HepG2 (cell line): Measurements from ENCODE around the gene NAALAD2. TPM values are rescaled to one million over a fixed set of nuclear protein-coding genes. Genes with fewer than 3 reads are reported as not detected.
A peak's percentile ranks its signal among the peaks of the same experiment; 100 is the strongest.

ENCODE experiments used
- ARNT ChIP-seq: fragments of 450-650 bp; IDR thresholded peaks from 2 replicates; pipeline ENCODE4 v1.6.1; 2017
- ARNT2 ChIP-seq: sonication (generic); formaldehyde crosslinking; IDR thresholded peaks from 2 replicates; pipeline ENCODE4 v1.8.0; 2022; ENCODE audit warnings: mild to moderate bottlenecking, low read depth, missing genetic modification reagents, moderate library complexity
- CBX2 ChIP-seq, 2 experiments: fragments of 200-600 bp in 1 of 2; sonication (generic); formaldehyde crosslinking in 1 of 2; IDR thresholded peaks; 2 replicates each; pipeline versions ENCODE4 v1.7.0 to v1.8.1; 2018 to 2022; ENCODE audit warnings: low read depth in 2 of 2, low read length in 1 of 2, mild to moderate bottlenecking in 1 of 2, missing genetic modification reagents in 1 of 2
- FIP1L1 ChIP-seq: fragments of 200-400 bp; formaldehyde crosslinking; IDR thresholded peaks from 2 replicates; pipeline ENCODE4 v1.6.1; 2018; ENCODE audit warnings: low read depth, mild to moderate bottlenecking, low read length, moderate library complexity, borderline replicate concordance; ENCODE audit not compliant: insufficient read depth
- GATAD2A ChIP-seq: IDR thresholded peaks from 2 replicates; pipeline ENCODE4 v1.6.1; 2016
- GFI1 ChIP-seq: sonication (generic); formaldehyde crosslinking; IDR thresholded peaks from 2 replicates; pipeline ENCODE4 v1.5.0; 2020; ENCODE audit warnings: missing genetic modification reagents, mild to moderate bottlenecking, borderline replicate concordance
- GTF3A ChIP-seq: sonication (generic); formaldehyde crosslinking; conservative IDR thresholded peaks from 2 replicates; pipeline ENCODE4 v1.4.0; 2020; ENCODE audit warnings: mild to moderate bottlenecking, missing genetic modification reagents
- MAZ ChIP-seq, 2 experiments: sonication (generic) in 1 of 2; formaldehyde crosslinking in 1 of 2; IDR thresholded peaks; 2 replicates each; pipeline versions ENCODE4 v1.5.0 to v1.6.1; 2012 to 2020; ENCODE audit warnings: low read depth in 2 of 2, mild to moderate bottlenecking in 2 of 2, borderline replicate concordance in 1 of 2, improper control_type of control experiment in 1 of 2, low read length in 1 of 2, missing genetic modification reagents in 1 of 2, moderate library complexity in 1 of 2
- NFIC ChIP-seq: IDR thresholded peaks from 2 replicates; pipeline ENCODE4 v1.6.1; 2012; ENCODE audit warnings: mild to moderate bottlenecking, low read length, inconsistent platforms
- NR2C2 ChIP-seq: sonication (generic); formaldehyde crosslinking; IDR thresholded peaks from 2 replicates; pipeline ENCODE4 v1.4.0; 2020; ENCODE audit warnings: missing genetic modification reagents, mild to moderate bottlenecking, moderate library complexity, borderline replicate concordance
- NR2F6 ChIP-seq, 2 experiments: IDR thresholded peaks; 2 replicates each; pipeline ENCODE4 v1.6.1; 2016; ENCODE audit warnings: antibody characterized with exemption in 1 of 2, mild to moderate bottlenecking in 1 of 2
- SRSF9 ChIP-seq: fragments of 200-400 bp; formaldehyde crosslinking; IDR thresholded peaks from 2 replicates; pipeline ENCODE4 v1.6.1; 2018; ENCODE audit warnings: borderline replicate concordance, mild to moderate bottlenecking, low read depth, low read length; ENCODE audit not compliant: insufficient read depth, poor library complexity, severe bottlenecking
- SRY ChIP-seq: sonication (generic); formaldehyde crosslinking; IDR thresholded peaks from 2 replicates; pipeline ENCODE4 v1.8.0; 2022; ENCODE audit warnings: mild to moderate bottlenecking, missing genetic modification reagents
- THAP11 ChIP-seq: IDR thresholded peaks from 2 replicates; pipeline ENCODE4 v1.6.1; 2016; ENCODE audit warnings: missing biosample characterization, missing genetic modification reagents
- ZNF205 ChIP-seq: IDR thresholded peaks from 2 replicates; pipeline ENCODE4 v1.6.1; 2018; ENCODE audit warnings: missing biosample characterization, missing genetic modification reagents
- ZNF382 ChIP-seq: sonication (generic); formaldehyde crosslinking; IDR thresholded peaks from 2 replicates; pipeline ENCODE4 v1.5.0; 2020; ENCODE audit warnings: missing genetic modification reagents, mild to moderate bottlenecking, borderline replicate concordance
- ZNF501 ChIP-seq: sonication (generic); formaldehyde crosslinking; IDR thresholded peaks from 2 replicates; pipeline ENCODE4 v1.5.1; 2020; ENCODE audit warnings: mild to moderate bottlenecking, moderate library complexity, missing genetic modification reagents
- ZNF670 ChIP-seq: sonication (generic); formaldehyde crosslinking; IDR thresholded peaks from 2 replicates; pipeline ENCODE4 v1.8.0; 2022; ENCODE audit warnings: mild to moderate bottlenecking, missing genetic modification reagents, borderline replicate concordance
- ZNF792 ChIP-seq: IDR thresholded peaks from 2 replicates; pipeline ENCODE4 v1.6.1; 2016
- ZNF83 ChIP-seq: sonication (generic); formaldehyde crosslinking; IDR thresholded peaks from 2 replicates; pipeline ENCODE4 v1.4.0; 2020; ENCODE audit warnings: missing genetic modification reagents, mild to moderate bottlenecking, borderline replicate concordance
- ZSCAN25 ChIP-seq: sonication (generic); formaldehyde crosslinking; IDR thresholded peaks from 2 replicates; pipeline ENCODE4 v1.8.0; 2022; ENCODE audit warnings: mild to moderate bottlenecking, missing genetic modification reagents
- polyA plus RNA-seq, 8 experiments: library from polyadenylated mRNA; depleted of rRNA in 3 of 8; stranded (reverse) in 7 of 8; unstranded in 1 of 8; fragments of >200 nt; fragmentation: Illumina TruSeq in 4 of 8; extraction: Trizol in 4 of 8; gene quantifications; 2 replicates each; pipeline versions ENCODE4 v1.2.1 to v1.2.3, GENCODE V29; 2011 to 2016; ENCODE audit warnings: low read depth in 4 of 8, missing spikeins in 1 of 8, mixed read lengths in 1 of 8; ENCODE audit not compliant: insufficient read depth in 1 of 8
- total RNA-seq, 5 experiments: library from RNA; depleted of rRNA; stranded (reverse); fragments of >200 nt; fragmentation: Illumina TruSeq; extraction: Trizol; gene quantifications; 2 replicates each; pipeline ENCODE4 v1.2.3, GENCODE V29; 2016; ENCODE audit warnings: low read depth in 1 of 5
- TF ChIP-seq, protein P1 (sequence below): sonication (generic); formaldehyde crosslinking; IDR thresholded peaks from 2 replicates; pipeline ENCODE4 v1.4.0; 2020; ENCODE audit warnings: missing genetic modification reagents, mild to moderate bottlenecking, borderline replicate concordance
- TF ChIP-seq, protein P2 (sequence below): sonication (generic); formaldehyde crosslinking; conservative IDR thresholded peaks from 2 replicates; pipeline ENCODE4 v1.4.0; 2020; ENCODE audit warnings: mild to moderate bottlenecking, missing genetic modification reagents, moderate library complexity
- TF ChIP-seq, protein P3 (sequence below): sonication (generic); formaldehyde crosslinking; IDR thresholded peaks from 2 replicates; pipeline ENCODE4 v1.8.1; 2023; ENCODE audit warnings: mild to moderate bottlenecking, missing genetic modification reagents, borderline replicate concordance

Gene NAALAD2
- total and polyA plus RNA-seq, 2 of the 13 experiments (the other 11 are each of a cell fraction or from before 2014, with no cell fraction given), result 8.0 to 8.9 TPM

DNA sequence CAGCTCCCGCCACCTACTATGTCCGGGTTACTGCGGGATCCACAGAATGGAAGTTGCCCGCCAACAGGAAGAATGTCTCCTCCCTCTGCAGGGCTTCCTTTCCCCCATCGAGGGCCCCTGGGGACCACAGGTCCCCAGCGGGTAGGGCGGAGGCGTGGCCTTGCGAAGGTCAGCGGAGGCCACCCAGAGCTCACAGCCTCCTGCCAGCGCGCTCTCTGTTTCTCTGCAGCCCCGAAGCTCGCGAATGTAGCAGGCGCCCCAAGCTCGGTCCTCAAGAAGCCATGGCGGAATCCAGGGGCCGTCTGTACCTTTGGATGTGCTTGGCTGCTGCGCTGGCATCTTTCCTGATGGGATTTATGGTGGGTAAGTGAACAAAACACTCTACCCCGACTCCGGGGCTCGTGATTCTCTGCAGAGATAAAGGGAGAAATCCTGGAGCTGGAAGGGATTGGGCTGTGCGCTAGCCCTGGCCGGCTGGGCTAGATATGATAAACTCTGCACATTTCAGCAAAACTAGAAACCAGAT lies at the start of gene NAALAD2 (continued):
- no peak for TF ChIP-seq SRY
- TF ChIP-seq, protein P1, sequence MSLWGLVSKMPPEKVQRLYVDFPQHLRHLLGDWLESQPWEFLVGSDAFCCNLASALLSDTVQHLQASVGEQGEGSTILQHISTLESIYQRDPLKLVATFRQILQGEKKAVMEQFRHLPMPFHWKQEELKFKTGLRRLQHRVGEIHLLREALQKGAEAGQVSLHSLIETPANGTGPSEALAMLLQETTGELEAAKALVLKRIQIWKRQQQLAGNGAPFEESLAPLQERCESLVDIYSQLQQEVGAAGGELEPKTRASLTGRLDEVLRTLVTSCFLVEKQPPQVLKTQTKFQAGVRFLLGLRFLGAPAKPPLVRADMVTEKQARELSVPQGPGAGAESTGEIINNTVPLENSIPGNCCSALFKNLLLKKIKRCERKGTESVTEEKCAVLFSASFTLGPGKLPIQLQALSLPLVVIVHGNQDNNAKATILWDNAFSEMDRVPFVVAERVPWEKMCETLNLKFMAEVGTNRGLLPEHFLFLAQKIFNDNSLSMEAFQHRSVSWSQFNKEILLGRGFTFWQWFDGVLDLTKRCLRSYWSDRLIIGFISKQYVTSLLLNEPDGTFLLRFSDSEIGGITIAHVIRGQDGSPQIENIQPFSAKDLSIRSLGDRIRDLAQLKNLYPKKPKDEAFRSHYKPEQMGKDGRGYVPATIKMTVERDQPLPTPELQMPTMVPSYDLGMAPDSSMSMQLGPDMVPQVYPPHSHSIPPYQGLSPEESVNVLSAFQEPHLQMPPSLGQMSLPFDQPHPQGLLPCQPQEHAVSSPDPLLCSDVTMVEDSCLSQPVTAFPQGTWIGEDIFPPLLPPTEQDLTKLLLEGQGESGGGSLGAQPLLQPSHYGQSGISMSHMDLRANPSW (CRISPR knock-in tag), result no peak
- no peak for TF ChIP-seq FIP1L1
- 0 out of 2 replicates have a peak, but pooled peaks have one; percentile 57 for TF ChIP-seq ZNF670 (CRISPR knock-in tag)
- peak; percentile 51; the same call in 1 of the 2 replicates for TF ChIP-seq NR2F6 (IDR thresholded peaks at IDR 0.05)
- peak; percentile 63 for TF ChIP-seq NR2F6 (CRISPR knock-in tag; IDR thresholded peaks at IDR 0.05)
- TF ChIP-seq ARNT, result no peak
- TF ChIP-seq CBX2 (IDR thresholded peaks at IDR 0.05; ENCODE audit: low read depth, low read length), result no peak
- TF ChIP-seq CBX2 (CRISPR knock-in tag; IDR thresholded peaks at IDR 0.05; ENCODE audit: low read depth), result no peak
- TF ChIP-seq NR2C2 (CRISPR knock-in tag), result peak; percentile 51
- no peak for TF ChIP-seq ZNF205 (CRISPR knock-in tag)
- 0 out of 2 replicates have a peak, but pooled peaks have one; percentile 18 for TF ChIP-seq THAP11 (CRISPR knock-in tag)
- no peak for TF ChIP-seq ZNF83 (CRISPR knock-in tag)
- no peak for TF ChIP-seq GFI1
- 0 out of 2 replicates have a peak, but pooled peaks have one; percentile 9 for TF ChIP-seq NFIC
- TF ChIP-seq MAZ (IDR thresholded peaks at IDR 0.05; ENCODE audit: borderline replicate concordance, low read depth, low read length), result no peak
- no peak for TF ChIP-seq MAZ (CRISPR knock-in tag; IDR thresholded peaks at IDR 0.05; ENCODE audit: low read depth)
- no peak for TF ChIP-seq ZNF792 (CRISPR knock-in tag)
- TF ChIP-seq, protein P2, sequence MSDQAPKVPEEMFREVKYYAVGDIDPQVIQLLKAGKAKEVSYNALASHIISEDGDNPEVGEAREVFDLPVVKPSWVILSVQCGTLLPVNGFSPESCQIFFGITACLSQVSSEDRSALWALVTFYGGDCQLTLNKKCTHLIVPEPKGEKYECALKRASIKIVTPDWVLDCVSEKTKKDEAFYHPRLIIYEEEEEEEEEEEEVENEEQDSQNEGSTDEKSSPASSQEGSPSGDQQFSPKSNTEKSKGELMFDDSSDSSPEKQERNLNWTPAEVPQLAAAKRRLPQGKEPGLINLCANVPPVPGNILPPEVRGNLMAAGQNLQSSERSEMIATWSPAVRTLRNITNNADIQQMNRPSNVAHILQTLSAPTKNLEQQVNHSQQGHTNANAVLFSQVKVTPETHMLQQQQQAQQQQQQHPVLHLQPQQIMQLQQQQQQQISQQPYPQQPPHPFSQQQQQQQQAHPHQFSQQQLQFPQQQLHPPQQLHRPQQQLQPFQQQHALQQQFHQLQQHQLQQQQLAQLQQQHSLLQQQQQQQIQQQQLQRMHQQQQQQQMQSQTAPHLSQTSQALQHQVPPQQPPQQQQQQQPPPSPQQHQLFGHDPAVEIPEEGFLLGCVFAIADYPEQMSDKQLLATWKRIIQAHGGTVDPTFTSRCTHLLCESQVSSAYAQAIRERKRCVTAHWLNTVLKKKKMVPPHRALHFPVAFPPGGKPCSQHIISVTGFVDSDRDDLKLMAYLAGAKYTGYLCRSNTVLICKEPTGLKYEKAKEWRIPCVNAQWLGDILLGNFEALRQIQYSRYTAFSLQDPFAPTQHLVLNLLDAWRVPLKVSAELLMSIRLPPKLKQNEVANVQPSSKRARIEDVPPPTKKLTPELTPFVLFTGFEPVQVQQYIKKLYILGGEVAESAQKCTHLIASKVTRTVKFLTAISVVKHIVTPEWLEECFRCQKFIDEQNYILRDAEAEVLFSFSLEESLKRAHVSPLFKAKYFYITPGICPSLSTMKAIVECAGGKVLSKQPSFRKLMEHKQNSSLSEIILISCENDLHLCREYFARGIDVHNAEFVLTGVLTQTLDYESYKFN (CRISPR knock-in tag), result peak; percentile 83
- no peak for TF ChIP-seq ZSCAN25 (CRISPR knock-in tag)
- 0 out of 2 replicates have a peak, but pooled peaks have one; percentile 17 for TF ChIP-seq GATAD2A (CRISPR knock-in tag)
- TF ChIP-seq, protein P3, sequence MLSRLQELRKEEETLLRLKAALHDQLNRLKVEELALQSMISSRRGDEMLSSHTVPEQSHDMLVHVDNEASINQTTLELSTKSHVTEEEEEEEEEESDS (CRISPR knock-in tag), result no peak
- no peak for TF ChIP-seq GTF3A (CRISPR knock-in tag)
- no peak for TF ChIP-seq ZNF382 (CRISPR knock-in tag)
- TF ChIP-seq ZNF501 (CRISPR knock-in tag), result no peak
- TF ChIP-seq SRSF9, result no peak
- 0 out of 2 replicates have a peak, but pooled peaks have one; percentile 23 for TF ChIP-seq ARNT2
